Keratinocyte (primary cell): Measurements from ENCODE around the gene EEPD1.

Experiments used
- CTCF ChIP-seq, 3 experiments: IDR thresholded peaks in 1 of 3; conservative IDR thresholded peaks in 1 of 3; optimal IDR thresholded peaks in 1 of 3; 2 replicates in 2 of 3; 3 replicates in 1 of 3; pipeline versions ENCODE3 to v1.5.1; 2011; ENCODE audit warnings: low read length in 3 of 3, mild to moderate bottlenecking in 3 of 3, moderate library complexity in 2 of 3, control low read depth in 1 of 3, inconsistent platforms in 1 of 3; ENCODE audit not compliant: insufficient read depth in 2 of 3; ENCODE audit errors: extremely low read depth in 1 of 3
- EZH2 ChIP-seq: IDR thresholded peaks from one replicate; pipeline ENCODE4 v1.6.1; 2012; ENCODE audit warnings: inconsistent platforms, mild to moderate bottlenecking, low read length, moderate library complexity

- no peak for TF ChIP-seq CTCF (optimal IDR thresholded peaks at IDR 0.05 in 1 of 3, IDR thresholded peaks at IDR 0.05 in 1 of 3, conservative IDR thresholded peaks at IDR 0.05 in 1 of 3; ENCODE audit: extremely low read depth in 1 of 3, insufficient read depth in 2 of 3, low read length in 3 of 3)
- TF ChIP-seq EZH2, result no peak
Measured at GRCh38 chr7:36313607-36314006, 160.6 kb downstream of the EEPD1 start.
